H1 (cell line): ENCODE data around the gene C19orf25.

ENCODE experiments used
- ATF2 ChIP-seq: IDR thresholded peaks from 2 replicates; pipeline ENCODE4 v1.6.1; 2012; ENCODE audit warnings: low read length, inconsistent platforms
- BACH1 ChIP-seq: IDR thresholded peaks from 2 replicates; pipeline ENCODE4 v1.6.1; 2012; ENCODE audit warnings: low read length, improper control_type of control experiment
- CBX5 ChIP-seq: fragments of 300-800, 300-1000 bp; sonication (generic); IDR thresholded peaks from 2 replicates; pipeline ENCODE4 v1.7.1; 2016; ENCODE audit warnings: antibody characterized with exemption, low read length, low read depth
- CTCF ChIP-seq, 3 experiments: IDR thresholded peaks; 1 replicate in 2 of 3; 2 replicates in 1 of 3; pipeline versions ENCODE4 v1.5.1 to v1.6.1; 2011; ENCODE audit warnings: low read length in 3 of 3, mild to moderate bottlenecking in 3 of 3, inconsistent platforms in 2 of 3, low read depth in 1 of 3, moderate library complexity in 1 of 3; ENCODE audit not compliant: insufficient read depth in 1 of 3; ENCODE audit errors: control extremely low read depth in 1 of 3
- FOSL1 ChIP-seq: IDR thresholded peaks from 2 replicates; pipeline ENCODE4 v1.6.1; 2011; ENCODE audit warnings: mild to moderate bottlenecking, low read depth, low read length, moderate library complexity; ENCODE audit not compliant: insufficient read depth
- POLR2AphosphoS5 ChIP-seq: IDR thresholded peaks from 2 replicates; pipeline ENCODE4 v1.6.1; 2011; ENCODE audit warnings: low read depth, low read length
- RNF2 ChIP-seq: fragments of 200-900, 300-1000 bp; sonication (generic); IDR thresholded peaks from 2 replicates; pipeline ENCODE4 v1.7.1; 2016; ENCODE audit warnings: borderline replicate concordance, low read depth, mild to moderate bottlenecking, antibody characterized with exemption, low read length; ENCODE audit not compliant: poor library complexity, severe bottlenecking; ENCODE audit errors: missing control alignments

- TF ChIP-seq POLR2AphosphoS5 = no peak
- TF ChIP-seq CBX5 = no peak
- TF ChIP-seq CTCF (IDR thresholded peaks at IDR 0.05; ENCODE audit: control extremely low read depth in 1 of 3, insufficient read depth in 1 of 3, low read depth in 1 of 3, low read length in 3 of 3) = no peak
- no peak for TF ChIP-seq ATF2
- no peak for TF ChIP-seq RNF2
- no peak for TF ChIP-seq BACH1
- no peak for TF ChIP-seq FOSL1
These were observed 31.1 kb downstream of the C19orf25 start for GRCh38 chr19:1447944-1448343.
